Measurements from ENCODE around the gene ITGA6. TPM values are rescaled to one million over a fixed set of nuclear protein-coding genes. Genes with fewer than 3 reads are reported as not detected.

Gene ITGA6
- total RNA-seq, 1 donor from 2014 or later: 293 TPM

Other genes starting within 250 kb of the ITGA6 start
- gene PDK1, start 128.5 kb downstream of the ITGA6 start, total RNA-seq: 6.1 and 20.4 TPM in 2 replicates